ENCODE results near the gene ZNF442.
"Not testable (repeated sequence)": the region's sequence is repeated elsewhere in the genome, so short reads cannot be mapped to it uniquely, and the experiment has no call there.

GRCh38 chr19:12386365-12386764, 20.9 kb upstream of the ZNF442 start:
- not testable (repeated sequence) for TF ChIP-seq YY1 (IDR thresholded peaks at IDR 0.05; ENCODE audit: insufficient read depth, insufficient read length); SUZ12 (IDR thresholded peaks at IDR 0.05; ENCODE audit: extremely low read depth, insufficient read depth, insufficient read length)

Data from NT2/D1 (cell line).